GM15510 (cell line): ENCODE measurements around the gene ZNF845.
A peak's percentile ranks its signal among the peaks of the same experiment; 100 is the strongest.

ENCODE experiments used
- POLR2A ChIP-seq: IDR thresholded peaks from 3 replicates; pipeline ENCODE4 v1.6.1; 2011; ENCODE audit warnings: borderline replicate concordance; ENCODE audit not compliant: insufficient read length; ENCODE audit errors: extremely low read depth

The ZNF845 gene

DNA sequence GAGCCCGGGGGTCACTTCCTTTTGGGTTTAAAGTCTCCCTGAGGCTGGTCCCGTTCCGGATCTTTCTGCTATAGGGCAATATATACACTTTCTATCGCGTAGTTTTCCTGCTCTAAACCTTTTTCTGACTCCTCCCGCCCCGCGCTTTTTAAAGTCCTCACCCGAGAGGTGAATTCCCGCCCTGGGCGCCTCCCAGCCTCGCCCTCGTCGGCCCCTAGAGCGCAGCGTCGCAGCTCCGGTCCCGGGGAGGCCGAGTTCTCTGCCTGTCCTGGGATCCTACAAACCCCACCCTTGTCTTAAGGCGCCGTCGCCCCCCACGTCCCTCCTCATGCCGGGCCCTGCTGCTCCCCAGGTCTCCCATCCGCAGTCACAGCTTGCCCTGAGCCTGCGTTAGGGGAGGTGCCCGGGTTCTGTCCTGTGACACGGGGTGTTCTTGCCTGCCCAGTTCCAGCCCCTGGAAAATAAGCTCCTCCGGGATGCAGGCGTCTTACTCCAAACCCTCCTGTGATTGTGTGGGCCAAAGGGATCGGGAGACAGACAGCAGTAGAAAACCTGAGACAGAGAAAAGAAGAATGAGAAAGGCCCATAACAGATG, 32.4 kb downstream of the ZNF845 start:
- no peak for TF ChIP-seq POLR2A

DNA sequence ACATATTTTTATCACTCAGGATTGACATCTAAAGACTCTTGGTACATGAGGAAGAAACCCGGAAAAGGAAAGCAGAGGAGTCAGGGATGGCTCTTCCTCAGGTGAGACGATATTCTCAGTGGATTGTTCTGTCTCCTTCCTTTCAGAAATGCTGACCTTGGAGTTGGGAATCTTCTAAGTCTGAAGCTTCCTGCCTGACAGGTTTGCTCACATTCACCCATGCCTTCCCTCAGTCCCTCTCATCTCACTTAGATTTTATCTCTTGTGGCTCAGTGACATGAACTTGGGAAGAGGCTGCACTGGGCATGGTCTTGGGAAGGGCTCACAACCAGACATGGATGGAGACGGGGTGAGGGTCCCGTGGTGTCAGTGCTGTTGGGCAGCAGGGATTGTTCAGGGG, 38.6 kb downstream of the ZNF845 start:
- no peak for TF ChIP-seq POLR2A

- TF ChIP-seq POLR2A = no peak
These were observed 40.7 kb downstream of the ZNF845 start for GRCh38 chr19:53374288-53374687.

DNA sequence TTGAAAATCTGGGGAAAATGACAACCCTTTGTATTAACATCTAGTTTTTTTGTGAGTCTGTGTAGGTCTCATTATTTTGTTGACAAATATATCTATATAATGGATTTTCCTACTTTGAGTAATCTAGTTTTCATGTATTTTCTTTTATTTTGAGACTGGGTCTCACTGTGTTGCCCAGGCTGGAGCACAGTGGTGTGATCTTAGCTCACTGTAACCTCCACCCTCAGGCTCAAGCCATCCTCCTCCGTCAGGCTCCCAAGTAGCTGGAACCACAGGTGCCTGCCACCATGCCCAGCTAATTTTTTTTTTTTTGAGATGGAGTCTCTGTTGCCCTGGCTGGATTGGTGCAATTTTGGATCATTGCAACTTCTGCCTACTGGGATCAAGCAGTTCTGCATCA, 41.2 kb downstream of the ZNF845 start:
- TF ChIP-seq POLR2A = no peak

GRCh38 chr19:53381376-53381775, 47.8 kb downstream of the ZNF845 start:
- no peak for TF ChIP-seq POLR2A

- TF ChIP-seq POLR2A = no peak
These were observed 54.6 kb downstream of the ZNF845 start for GRCh38 chr19:53388168-53388567.

DNA sequence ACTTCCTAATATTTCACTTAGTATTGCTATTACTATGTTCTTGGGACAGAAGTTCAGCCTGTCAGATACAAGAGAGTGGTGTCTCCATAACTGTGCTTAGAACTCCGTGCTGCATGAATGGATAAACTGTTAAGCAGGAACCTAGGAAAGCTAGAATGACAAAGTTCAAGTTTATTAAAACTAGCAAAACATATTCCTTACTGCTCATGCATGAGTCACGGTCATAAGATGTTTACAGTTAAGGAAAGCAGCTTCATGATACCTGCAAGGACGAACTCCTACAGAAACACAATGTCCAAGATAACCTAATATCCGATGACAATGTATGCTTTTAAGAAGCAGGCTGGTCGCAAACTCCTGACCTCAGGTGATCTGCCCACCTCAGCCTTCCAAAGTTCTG, 55.4 kb downstream of the ZNF845 start:
- no peak for TF ChIP-seq POLR2A

DNA sequence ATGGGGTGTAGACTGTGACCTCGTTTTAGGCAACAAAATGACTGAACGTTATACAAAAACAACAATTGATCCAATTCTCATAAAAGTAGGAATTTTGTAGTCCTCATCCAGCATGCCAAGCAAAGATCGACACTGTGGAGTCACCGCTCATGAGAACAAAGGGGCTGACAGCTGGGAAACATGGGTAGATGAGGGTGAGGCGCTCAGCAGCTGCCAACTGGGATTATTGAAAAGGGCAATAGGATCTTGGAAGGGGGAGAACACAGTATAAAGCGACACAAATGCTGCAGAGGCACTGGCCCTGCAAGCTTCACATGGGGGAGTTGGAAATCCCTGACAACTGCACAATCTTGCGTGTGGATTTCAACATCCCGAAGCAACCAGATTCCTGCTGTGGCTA, 56.0 kb downstream of the ZNF845 start:
- no peak for TF ChIP-seq POLR2A

DNA sequence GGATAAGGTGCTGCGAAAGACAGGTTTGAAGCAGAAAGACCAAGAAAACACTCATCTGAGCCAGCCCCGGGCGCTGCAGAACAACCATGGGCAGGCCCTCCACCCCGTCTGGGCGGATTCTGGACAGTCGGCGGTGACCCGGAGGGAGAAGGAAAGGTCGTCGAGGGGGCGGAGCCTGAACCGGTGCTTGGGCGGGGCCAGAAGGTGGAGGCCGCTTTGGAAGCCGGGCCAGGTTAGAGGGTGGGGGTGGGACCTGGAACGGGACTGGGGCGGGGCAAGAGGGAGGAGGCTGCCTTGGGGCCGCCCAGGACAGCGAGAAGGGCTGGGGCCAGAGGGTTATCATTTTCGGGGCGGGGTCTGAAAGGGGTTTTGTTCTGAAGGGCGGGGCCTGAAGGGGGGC, 56.4 kb downstream of the ZNF845 start:
- TF ChIP-seq POLR2A = no peak

DNA sequence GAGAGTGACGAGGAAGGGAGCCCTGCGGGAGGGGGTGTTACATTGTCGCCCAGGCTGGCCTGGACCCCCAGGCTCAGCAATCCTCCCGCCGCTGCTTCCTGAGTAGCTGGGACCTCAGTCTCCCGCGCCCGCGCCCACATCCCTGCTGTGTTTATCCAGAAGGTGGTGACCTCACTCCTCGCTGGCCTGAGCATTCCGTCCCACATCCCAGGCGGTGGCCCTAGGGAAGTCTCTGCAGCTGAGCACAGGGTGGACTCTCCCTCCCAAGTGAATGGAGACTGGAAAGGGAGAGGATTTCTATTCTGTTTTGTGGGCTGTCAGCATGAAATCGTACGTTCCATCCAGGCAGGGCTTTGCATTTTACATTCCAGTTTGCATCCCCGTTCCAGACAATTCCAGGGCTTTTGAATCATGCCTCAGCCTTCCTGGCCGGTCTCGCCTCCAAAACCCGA, 61.0 kb downstream of the ZNF845 start:
- TF ChIP-seq POLR2A = no peak

GRCh38 chr19:53394974-53395839, 61.7 kb downstream of the ZNF845 start, which contains the start of gene ZNF765:
ZNF765 (plus strand) TSS chr19:53395149; CDS start chr19:53398016, 2,867 bp downstream.
- TF ChIP-seq POLR2A = peak; percentile 85

DNA sequence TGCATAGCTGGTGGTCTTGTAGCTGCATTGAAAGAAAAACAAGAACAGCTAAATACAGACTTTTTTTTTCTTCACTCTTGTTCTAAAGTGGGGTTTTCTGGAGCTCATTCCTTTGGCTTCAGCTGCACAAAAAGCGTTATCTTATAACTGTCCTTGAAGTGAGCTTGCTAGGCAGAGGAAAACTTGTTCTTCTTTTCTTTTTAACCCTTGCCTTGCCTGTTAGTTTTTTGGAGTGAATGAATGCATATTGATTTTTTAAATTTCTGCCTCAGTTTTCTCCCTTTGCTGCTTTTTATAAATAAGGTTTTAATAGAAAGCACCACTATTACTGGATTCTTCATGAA, 62.9 kb downstream of the ZNF845 start:
- TF ChIP-seq POLR2A = no peak
